C4-2B (cell line): ENCODE results near the gene SGMS1.

Experiments used
- CTCF ChIP-seq: fragments of 450-650 bp; conservative IDR thresholded peaks from 2 replicates; pipeline ENCODE4 v1.5.1; 2017; ENCODE audit warnings: mild to moderate bottlenecking
- ZFX ChIP-seq: fragments of 450-650 bp; IDR thresholded peaks from 2 replicates; pipeline ENCODE4 v1.6.1; 2017

- TF ChIP-seq CTCF = no peak
- TF ChIP-seq ZFX = no peak
Measured at GRCh38 chr10:50561266-50561665, 62.5 kb downstream of the SGMS1 start.
